Body of pancreas (tissue), 4 donors: ENCODE measurements around the gene SPTB. TPM values are rescaled to one million over a fixed set of nuclear protein-coding genes. Genes with fewer than 3 reads are reported as not detected.

ENCODE experiments used
- ATAC-seq: fragments of 150-250 bp; one replicate; pipeline ENCODE4 v1.9.1; 2016
- DNase-seq, 4 donors: peaks; one replicate each; pipeline ENCODE4 v3.0.0-alpha.2; 2019
- H3K27ac ChIP-seq, 4 donors: fragments of 200-600 bp; sonication (generic); 1 replicate in 3 of 4; 2 replicates in 1 of 4; pipeline versions ENCODE4 v1.5.1 to v1.6.1; 2016 to 2019; ENCODE audit warnings: mild to moderate bottlenecking in 1 of 4, mixed read lengths in 1 of 4, moderate library complexity in 1 of 4
- H3K27me3 ChIP-seq, 2 donors: fragments of 200-600 bp; sonication (generic); one replicate each; pipeline ENCODE4 v1.6.0; 2016; ENCODE audit warnings: mild to moderate bottlenecking in 1 of 2
- H3K36me3 ChIP-seq, 2 donors: fragments of 200-600 bp; sonication (generic); replicated peaks in 1 of 2; 2 replicates each; pipeline ENCODE4 v1.5.1; 2016; ENCODE audit warnings: low read depth in 2 of 2; ENCODE audit not compliant: insufficient read depth in 1 of 2
- H3K4me1 ChIP-seq: fragments of 200-600 bp; sonication (generic); one replicate; pipeline ENCODE4 v1.6.0; 2016
- H3K4me3 ChIP-seq, 2 donors: fragments of 200-600 bp; sonication (generic); 1 replicate in 1 of 2; 2 replicates in 1 of 2; pipeline ENCODE4 v1.5.1; 2016 to 2019
- H3K9me3 ChIP-seq, 3 donors: fragments of 200-600 bp; sonication (generic); 1 replicate in 2 of 3; 2 replicates in 1 of 3; pipeline ENCODE4 v1.5.1; 2016
- CTCF ChIP-seq, 7 experiments: fragments of 450-650 bp in 4 of 7; fragments of 200-600 bp in 3 of 7; sonication (generic) in 3 of 7; IDR thresholded peaks; one replicate each; pipeline ENCODE4 v1.5.1; 2016 to 2019; ENCODE audit warnings: antibody characterized with exemption in 7 of 7
- POLR2A ChIP-seq, 3 donors: fragments of 450-650 bp; IDR thresholded peaks; one replicate each; pipeline ENCODE4 v1.6.1; 2016; ENCODE audit warnings: antibody characterized with exemption in 3 of 3, mild to moderate bottlenecking in 2 of 3
- WGBS, 2 donors: methylation state at CpG; one replicate each; pipeline ENCODE4 v1.1.5; 2017; 5-methylcytosine and 5-hydroxymethylcytosine counted together
- intact Hi-C: fragments of 100-400 bp; cut with DNase I; formaldehyde crosslinking; loops from one replicate; pipeline ENCODE4 v1.15.1; 2023
- total RNA-seq, 2 donors: library from RNA; depleted of rRNA; stranded (reverse); fragments of >200 nt; gene quantifications; one replicate each; pipeline ENCODE4 v1.1.0, GENCODE V29; 2016

SPTB gene
- total RNA-seq, 2 donors from 2014 or later, result 3.4 to 8.6 TPM

DNA sequence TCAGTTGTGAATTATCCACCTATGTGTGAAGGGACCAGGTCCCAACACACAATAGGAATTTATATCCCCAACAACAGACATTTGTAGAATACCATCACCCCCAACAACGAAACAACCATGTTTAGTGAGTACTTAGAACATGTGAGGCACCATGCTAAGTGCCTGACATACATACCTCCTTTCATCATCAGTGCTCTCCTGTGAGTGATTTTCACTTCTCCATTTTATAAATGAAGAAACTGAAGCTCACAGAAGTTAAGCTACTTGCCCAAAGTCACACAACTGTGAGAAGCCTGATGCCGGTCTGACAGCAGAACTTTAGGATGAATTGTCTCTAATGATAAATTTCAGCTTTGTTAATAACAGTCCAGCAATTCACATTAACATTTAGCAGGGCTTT is 35.4 kb downstream of the SPTB start:
- Histone ChIP-seq H3K4me1 (no peaks in the 10 kb centered on the region), H3K36me3 (no peaks in the 10 kb centered on the region), H3K27ac (no peak overlapping the region), H3K9me3 (no peaks in the 10 kb centered on the region), H3K27me3 (no peaks in the 10 kb centered on the region), H3K4me3 (no peak overlapping the region)
- WGBS, 2 donors, result 67 to 83% methylated on average over 2 of the region's 2 CpGs
- intact Hi-C loops, result no loop called here
- TF ChIP-seq POLR2A (IDR thresholded peaks at IDR 0.05) (no peak), CTCF (IDR thresholded peaks at IDR 0.05) (no peak)
- no peak for ATAC-seq
- no peak for DNase-seq

GRCh38 chr14:64843548-64843947 is 36.2 kb downstream of the SPTB start:
- no peak overlapping the region for H3K27ac ChIP-seq
- H3K4me3 ChIP-seq, result no peak overlapping the region
- H3K36me3 ChIP-seq, result no peaks in the 10 kb centered on the region
- DNase-seq (no peak), ATAC-seq (no peak)
- TF ChIP-seq CTCF (IDR thresholded peaks at IDR 0.05) (no peak), POLR2A (IDR thresholded peaks at IDR 0.05) (no peak)
- WGBS, 2 donors, result 82 to 84% methylated on average over 6 of the region's 6 CpGs
- no peaks in the 10 kb centered on the region for H3K27me3 ChIP-seq
- no peaks in the 10 kb centered on the region for H3K4me1 ChIP-seq
- intact Hi-C loops, result no loop called here
- H3K9me3 ChIP-seq, result no peaks in the 10 kb centered on the region

GRCh38 chr14:64841772-64842750 is 37.6 kb downstream of the SPTB start:
- WGBS, 2 donors, result 78% methylated on average over 18 of the region's 18 CpGs
- no peaks in the 10 kb centered on the region for H3K27me3 ChIP-seq
- TF ChIP-seq POLR2A (IDR thresholded peaks at IDR 0.05), result no peak
- TF ChIP-seq CTCF (IDR thresholded peaks at IDR 0.05), result no peak
- intact Hi-C loops, result no loop called here
- DNase-seq (no peak), ATAC-seq (no peak)
- no peak overlapping the region for H3K27ac ChIP-seq
- H3K4me1 ChIP-seq, result no peaks in the 10 kb centered on the region
- no peak overlapping the region for H3K4me3 ChIP-seq
- H3K36me3 ChIP-seq, result no peaks in the 10 kb centered on the region
- H3K9me3 ChIP-seq, result no peaks in the 10 kb centered on the region

DNA sequence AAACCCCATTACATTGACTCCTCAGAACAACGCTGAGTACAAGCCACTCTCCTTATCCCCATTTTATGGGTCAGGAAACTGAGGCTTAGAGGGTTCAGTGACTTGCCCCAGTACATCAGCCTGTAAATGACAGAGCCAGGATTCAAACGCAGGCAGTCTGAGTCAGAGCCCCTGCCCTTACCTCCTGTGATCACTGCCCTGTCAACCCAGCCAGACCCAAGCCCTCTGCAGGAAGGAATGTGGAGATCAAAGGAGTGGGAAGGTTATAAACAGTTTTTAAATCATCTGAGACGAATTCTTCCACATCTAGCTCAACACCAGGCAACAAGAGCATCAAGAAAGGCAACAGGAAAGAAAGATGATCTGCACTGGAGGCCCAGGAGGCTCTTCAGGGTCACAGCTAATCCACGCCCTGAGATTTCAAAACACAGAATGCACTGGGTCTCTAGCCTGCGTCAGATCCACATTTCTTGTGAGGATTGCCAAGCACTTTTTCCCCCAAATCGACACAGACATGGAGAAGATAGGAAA is 38.5 kb downstream of the SPTB start:
- Histone ChIP-seq H3K9me3 (no peaks in the 10 kb centered on the region), H3K4me1 (no peaks in the 10 kb centered on the region), H3K27ac (no peak overlapping the region), H3K4me3 (no peak overlapping the region), H3K27me3 (no peaks in the 10 kb centered on the region), H3K36me3 (no peaks in the 10 kb centered on the region)
- ATAC-seq (no peak), DNase-seq (no peak)
- WGBS, 2 donors, result 43 to 47% methylated on average over 4 to 6 of the region's 6 CpGs
- TF ChIP-seq POLR2A (IDR thresholded peaks at IDR 0.05) (no peak), CTCF (IDR thresholded peaks at IDR 0.05) (peak in 1 of 7 experiments; percentile 14)
- intact Hi-C loops, result no loop called here
